Prostate gland (tissue), 2 donors: Measurements from ENCODE around the gene ECSIT.

Source experiments
- CTCF ChIP-seq, 4 experiments: fragments of 200-600 bp in 2 of 4; fragments of 450-650 bp in 2 of 4; sonication (generic) in 2 of 4; IDR thresholded peaks; 1 replicate in 3 of 4; 2 replicates in 1 of 4; pipeline ENCODE4 v1.5.1; 2016 to 2019; ENCODE audit warnings: antibody characterized with exemption in 4 of 4, mild to moderate bottlenecking in 2 of 4, moderate library complexity in 2 of 4
- POLR2A ChIP-seq: fragments of 450-650 bp; IDR thresholded peaks from one replicate; pipeline ENCODE4 v1.6.1; 2016; ENCODE audit warnings: antibody characterized with exemption, mild to moderate bottlenecking
- POLR2AphosphoS5 ChIP-seq: sonication (generic); formaldehyde crosslinking; IDR thresholded peaks from one replicate; pipeline ENCODE4 v1.6.1; 2017; ENCODE audit warnings: antibody characterized with exemption

GRCh38 chr19:11563532-11563931 is 34.6 kb upstream of the ECSIT start:
- no peak for TF ChIP-seq CTCF (IDR thresholded peaks at IDR 0.05)
- TF ChIP-seq POLR2A = no peak
- TF ChIP-seq POLR2AphosphoS5 = no peak
